HG03460 (cell line): ENCODE data around the gene PEX11G.

ENCODE experiments used
- ATAC-seq: cut with Tn5 transposase; IDR thresholded peaks from one replicate; pipeline ENCODE4 v1.9.1; 2021; ENCODE audit not compliant: unreplicated experiment

Gene PEX11G

DNA sequence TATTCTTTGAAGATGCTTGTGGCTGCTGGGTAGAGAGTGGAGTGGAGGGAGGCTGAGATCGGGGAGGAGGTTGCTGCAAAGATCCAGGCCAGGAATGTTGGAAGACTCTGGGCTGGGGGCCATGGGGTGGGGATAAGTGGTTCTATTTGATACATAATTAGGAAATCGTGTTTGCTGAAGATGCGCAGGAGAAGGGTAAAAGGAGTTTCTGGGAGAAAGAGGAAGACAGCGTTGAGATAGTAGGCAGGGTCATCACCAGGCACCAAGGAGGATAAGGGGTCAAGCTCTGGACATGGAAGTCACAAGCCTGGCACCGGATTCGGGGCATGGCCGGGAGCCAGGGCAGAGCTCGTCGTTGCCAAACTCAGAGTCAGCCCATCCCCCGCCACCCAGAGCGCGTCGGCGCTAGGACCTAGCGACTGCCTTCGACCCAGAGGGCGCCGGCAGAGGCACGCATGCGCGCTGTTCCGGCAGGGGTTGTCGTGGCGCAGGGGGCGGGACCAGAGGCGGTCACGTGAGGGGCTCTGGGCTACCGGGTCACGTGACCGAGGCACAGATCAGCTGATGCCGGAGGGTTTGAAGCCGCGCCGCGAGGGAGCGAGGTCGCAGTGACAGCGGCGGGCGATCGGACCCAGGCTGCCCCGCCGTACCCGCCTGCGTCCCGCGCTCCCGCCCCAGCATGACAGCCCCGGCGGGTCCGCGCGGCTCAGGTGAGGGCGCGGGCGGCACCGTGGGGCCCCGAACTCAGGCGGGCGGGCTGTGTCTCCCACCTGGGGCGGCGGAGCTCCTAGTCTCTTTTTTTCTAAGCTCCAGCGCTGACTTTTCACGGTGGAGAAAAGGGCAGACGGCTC is 33.5 kb upstream of the PEX11G start, which contains the start of gene MCOLN1:
Gene MCOLN1, plus strand, starts transcription at position 553 of the 851 bp plus-strand sequence. Its CDS starts 127 bp downstream, at position 680.
- peak; percentile 75 for ATAC-seq

- ATAC-seq, result no peak
Observed at GRCh38 chr19:7521551-7522071, 32.8 kb upstream of the PEX11G start.

DNA sequence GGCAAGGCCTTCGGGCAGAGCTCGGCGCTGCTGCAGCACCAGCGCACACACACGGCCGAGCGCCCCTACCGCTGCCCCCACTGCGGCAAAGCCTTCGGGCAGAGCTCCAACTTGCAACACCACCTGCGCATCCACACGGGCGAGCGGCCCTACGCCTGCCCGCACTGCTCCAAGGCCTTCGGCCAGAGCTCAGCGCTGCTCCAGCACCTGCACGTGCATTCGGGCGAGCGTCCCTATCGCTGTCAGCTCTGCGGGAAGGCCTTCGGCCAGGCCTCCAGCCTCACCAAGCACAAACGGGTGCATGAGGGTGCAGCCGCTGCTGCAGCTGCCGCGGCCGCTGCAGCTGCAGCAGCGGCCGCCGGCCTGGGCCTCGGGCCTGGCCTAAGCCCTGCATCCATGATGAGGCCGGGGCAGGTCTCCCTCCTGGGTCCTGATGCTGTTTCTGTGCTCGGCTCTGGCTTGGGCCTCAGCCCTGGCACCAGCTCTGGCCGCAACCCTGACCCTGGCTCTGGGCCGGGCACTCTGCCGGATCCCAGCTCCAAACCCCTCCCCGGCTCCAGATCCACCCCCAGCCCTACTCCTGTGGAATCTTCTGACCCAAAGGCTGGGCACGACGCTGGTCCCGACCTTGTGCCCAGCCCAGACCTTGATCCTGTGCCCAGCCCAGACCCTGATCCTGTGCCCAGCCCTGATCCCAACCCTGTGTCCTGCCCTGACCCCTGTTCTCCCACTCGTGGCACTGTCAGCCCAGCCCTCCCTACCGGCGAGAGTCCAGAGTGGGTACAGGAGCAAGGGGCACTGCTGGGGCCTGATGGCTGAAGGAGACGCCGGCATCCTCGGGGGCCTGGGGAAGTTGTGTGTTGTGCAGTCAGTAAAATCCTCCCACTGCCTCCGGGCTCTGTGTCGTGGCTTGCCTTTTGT is 31.6 kb upstream of the PEX11G start:
- no peak for ATAC-seq

- ATAC-seq, result no peak
Observed at GRCh38 chr19:7519361-7520130, 30.7 kb upstream of the PEX11G start.

GRCh38 chr19:7516878-7517277 is 28.0 kb upstream of the PEX11G start:
- no peak for ATAC-seq

- no peak for ATAC-seq
Observed at GRCh38 chr19:7516333-7516732, 27.5 kb upstream of the PEX11G start.

DNA sequence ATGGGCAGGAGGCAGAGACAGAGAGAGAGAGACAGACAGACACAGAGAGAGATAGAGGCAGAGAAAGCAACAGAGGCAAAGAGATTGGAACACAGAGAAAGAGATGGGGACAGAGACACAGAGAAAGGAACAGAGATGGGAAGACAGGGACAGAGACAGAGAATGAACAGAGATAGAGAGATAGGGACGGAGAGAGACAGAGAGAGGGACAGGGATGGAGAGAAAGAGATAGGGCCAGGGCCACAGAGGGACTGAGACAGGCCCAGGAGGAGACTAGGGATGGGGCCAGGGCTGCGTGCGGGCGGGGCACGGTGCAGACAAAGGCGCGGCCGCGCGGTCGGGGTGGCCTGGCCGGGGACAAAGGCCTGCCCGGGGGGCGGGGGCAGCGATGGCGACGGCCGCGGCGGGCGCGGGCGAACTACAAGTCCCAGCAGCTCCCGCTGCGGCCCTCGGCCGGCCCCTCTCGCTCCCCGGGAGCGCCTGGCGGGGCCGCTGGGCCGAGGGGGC is 26.9 kb upstream of the PEX11G start, which contains the start of gene ZNF358:
Gene ZNF358, plus strand, starts transcription at position 459 of the 507 bp plus-strand sequence. CDS start 3,140 bp downstream, outside the sequence.
- no peak for ATAC-seq

GRCh38 chr19:7515110-7515644 is 26.3 kb upstream of the PEX11G start:
- ATAC-seq, result no peak

GRCh38 chr19:7513809-7514642 is 25.2 kb upstream of the PEX11G start:
- ATAC-seq, result no peak

GRCh38 chr19:7512400-7512851 is 23.6 kb upstream of the PEX11G start:
- ATAC-seq, result no peak

- no peak for ATAC-seq
Observed at GRCh38 chr19:7509625-7510024, 20.8 kb upstream of the PEX11G start.

DNA sequence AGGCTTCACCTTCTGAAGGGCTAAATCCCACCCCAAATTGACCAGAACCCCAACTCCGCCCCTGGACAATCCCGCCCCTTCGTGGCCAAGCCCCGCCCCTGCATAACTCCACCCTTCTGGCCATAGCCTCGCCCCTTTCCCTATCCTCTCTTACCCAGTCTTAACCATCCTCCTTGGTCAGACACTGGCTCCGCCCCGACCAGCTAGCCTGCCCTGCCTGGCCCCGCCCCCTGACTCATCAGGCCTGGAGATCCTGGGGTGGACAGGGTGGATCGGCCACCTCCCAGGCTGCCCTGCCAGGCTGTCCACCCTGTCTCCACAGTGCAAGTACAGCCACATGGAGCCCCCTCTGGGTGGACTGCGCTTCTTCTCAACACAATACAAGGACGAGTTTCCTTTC is 19.0 kb upstream of the PEX11G start:
- no peak for ATAC-seq

GRCh38 chr19:7506385-7507328 is 17.8 kb upstream of the PEX11G start:
- ATAC-seq, result no peak

GRCh38 chr19:7505682-7506384 is 17.0 kb upstream of the PEX11G start:
- no peak for ATAC-seq

- ATAC-seq, result no peak
Observed at GRCh38 chr19:7505288-7505681, 16.4 kb upstream of the PEX11G start.

DNA sequence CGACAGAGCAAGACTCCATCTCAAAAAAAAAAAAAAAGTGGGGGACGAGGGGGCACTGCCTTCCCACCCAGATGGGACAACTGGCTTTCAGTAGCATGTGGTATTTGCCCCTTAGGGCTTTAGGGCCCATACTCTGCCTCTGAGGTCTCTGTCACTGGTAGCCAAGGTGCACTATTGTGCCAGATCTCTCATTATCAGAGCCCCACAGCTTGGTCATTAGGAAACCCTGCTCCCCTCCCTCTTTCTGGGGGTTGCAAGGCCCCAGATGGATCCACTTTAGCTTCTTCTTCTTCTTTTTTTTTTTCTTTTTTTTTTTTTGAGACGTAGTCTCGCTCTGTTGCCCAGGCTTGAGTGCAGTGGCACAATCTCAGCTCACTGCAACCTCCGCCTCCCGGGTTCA is 15.8 kb upstream of the PEX11G start:
- no peak for ATAC-seq

GRCh38 chr19:7502552-7502951 is 13.7 kb upstream of the PEX11G start:
- ATAC-seq, result no peak
